ENCODE results near the gene BCKDHB.

- TF ChIP-seq CTCF (IDR thresholded peaks at IDR 0.05; ENCODE audit: low read depth, low read length, poor library complexity, severe bottlenecking) (no peak), EZH2phosphoT487 (IDR thresholded peaks at IDR 0.05; ENCODE audit: borderline replicate concordance, low read length) (no peak)
Observed at GRCh38 chr6:80343511-80343910, 237.0 kb downstream of the BCKDHB start.

Measured in DOHH2 (cell line).